Pons (tissue), 1 donor: ENCODE results near the gene CADPS.

Source experiments
- DNase-seq: peaks from one replicate; pipeline ENCODE4 v3.0.0-alpha.2; 2016; ENCODE audit warnings: low spot score

CADPS gene

DNA sequence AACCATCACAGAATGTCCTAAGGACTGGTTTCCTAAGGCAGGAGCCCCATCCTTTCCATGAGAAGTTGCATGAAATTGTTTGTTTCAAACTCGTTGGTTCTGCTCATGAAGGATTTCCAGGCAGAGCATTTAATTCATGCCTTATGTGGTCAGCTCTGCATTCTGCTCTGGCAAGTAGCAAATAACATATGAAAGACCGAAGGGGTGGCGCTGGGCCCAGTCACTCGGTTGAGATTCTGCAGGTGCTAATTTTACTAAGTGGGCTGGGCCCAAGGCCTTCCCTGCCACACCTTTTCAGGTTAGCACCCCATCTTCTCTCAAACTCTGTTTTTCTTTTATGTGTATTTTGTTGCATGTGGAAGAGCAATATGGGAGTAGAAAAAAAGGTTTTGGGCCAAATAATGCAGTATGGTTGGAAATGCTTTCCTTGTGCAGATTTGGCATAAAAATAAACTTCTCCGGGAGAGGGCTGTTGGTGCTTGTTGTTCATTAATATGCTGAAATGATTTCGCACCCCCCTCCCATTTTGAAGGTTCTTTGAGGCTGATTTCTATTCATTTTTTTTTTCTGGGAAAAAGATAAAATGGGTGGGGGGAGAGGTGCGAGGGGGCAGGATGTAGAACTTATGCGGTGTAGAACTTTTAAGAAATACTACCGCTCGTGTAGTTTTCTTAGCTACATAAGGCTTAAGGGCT, 318.9 kb downstream of the CADPS start:
- no peak for DNase-seq

DNA sequence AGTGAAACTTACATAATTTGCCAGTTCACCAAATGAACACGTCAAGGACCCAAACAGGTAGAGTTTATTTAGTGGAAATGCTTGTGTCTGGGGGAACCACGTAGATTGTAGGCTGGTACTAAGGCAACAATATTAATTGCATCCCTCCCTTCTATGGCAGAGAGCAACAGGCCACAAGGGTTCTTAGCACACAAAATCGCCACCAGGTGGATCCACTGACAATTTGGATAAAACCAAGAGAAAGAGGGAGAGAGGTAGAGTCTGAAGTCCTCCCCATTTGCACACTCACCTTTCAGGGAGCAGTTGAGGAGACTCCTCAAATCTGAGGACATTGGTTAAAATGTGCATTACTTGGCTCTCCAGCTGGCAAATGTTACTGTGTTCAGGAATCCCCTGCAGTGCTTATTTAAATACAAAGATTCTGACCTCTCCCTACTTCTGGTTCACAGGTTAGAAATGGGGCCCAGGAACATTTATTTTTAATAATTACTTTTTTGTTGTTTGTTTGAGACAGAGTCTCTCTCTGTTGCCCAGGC, 320.9 kb downstream of the CADPS start:
- no peak for DNase-seq

DNA sequence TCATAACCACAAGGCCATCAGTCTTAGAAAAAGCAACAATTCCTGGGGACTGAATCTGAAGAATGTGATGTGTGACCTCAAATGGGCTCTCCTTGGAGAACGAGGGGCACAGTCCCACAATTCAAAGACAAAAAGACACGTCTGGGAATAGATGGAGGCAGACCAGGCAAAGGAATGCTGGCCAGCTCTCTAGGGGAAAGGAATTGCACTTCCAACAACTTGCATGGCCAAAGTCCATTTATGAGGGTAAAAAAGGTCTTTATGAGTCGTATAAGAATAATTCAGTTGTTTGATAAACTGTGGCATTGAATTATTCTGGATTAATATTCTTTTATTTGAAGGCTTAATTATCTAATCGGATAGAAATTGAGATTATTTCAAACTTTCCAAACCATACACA, 321.4 kb downstream of the CADPS start:
- no peak for DNase-seq

DNA sequence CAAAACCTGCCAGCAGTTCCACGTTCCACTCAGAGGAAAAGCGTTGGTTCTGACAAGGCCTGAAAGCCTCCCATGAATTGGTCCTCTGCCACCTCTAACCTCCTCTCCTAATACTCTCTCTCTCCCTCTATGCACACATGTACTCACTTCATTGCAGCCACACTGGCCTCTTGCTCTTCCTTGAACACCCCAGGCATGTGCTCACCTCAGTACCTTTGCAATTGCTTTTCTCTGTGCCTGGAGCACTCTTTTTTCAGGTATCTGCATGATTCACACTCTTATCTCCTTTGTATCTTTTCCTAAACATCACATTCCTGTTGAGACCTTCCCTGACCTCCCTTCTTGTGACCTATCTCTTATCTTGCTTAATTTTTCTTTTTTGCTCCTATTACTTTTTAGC, 323.7 kb downstream of the CADPS start:
- no peak for DNase-seq

DNA sequence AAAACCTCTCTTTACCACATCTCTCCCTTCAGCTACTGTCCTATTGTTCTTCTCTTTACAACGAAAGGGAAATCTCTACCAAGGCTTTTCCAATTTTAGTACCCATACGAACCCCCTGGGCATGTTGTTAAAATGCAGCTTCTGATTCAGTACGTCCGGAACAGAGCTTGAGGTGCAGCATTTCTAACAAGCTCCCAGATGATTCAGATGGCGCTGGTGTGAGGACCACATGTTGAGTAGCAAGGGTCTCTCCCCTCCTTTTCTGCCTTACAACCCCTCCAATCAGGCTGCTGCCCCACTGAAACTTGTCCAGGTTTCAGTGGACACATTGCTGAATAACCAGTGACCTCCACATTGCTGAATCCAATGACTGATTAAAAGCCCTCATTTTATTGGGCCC, 324.8 kb downstream of the CADPS start:
- DNase-seq = no peak

DNA sequence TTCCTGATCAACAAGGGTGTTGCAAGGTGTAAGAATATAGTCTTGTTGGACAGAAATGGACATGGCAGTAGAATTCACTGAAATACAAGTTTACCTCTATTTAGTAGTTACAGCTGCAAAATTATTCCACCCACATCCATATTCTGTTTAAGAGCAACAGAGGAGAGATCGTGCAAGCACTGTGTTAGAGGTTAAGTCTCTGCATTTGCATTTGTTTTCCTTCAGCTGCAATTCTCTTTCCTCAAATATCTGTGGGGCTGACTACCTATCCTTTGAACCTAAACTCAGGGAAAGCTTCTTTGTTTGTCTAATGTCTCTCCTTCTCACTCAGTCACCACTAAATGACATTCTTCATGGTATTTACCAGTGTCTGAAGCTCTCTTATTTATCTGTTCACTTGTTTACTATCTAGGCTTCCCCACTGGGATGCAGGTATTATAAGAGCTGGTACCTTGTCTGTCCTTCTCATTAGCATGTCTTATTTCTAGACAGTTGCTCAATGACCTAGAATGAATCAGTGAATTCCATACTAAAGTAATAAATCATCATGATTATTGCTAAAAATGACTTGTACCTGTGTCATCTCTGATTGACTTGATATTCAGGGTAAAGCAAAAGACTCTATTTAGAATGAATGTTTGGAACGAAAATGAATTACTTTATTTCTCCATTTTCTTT, 326.5 kb downstream of the CADPS start:
- DNase-seq = no peak

DNA sequence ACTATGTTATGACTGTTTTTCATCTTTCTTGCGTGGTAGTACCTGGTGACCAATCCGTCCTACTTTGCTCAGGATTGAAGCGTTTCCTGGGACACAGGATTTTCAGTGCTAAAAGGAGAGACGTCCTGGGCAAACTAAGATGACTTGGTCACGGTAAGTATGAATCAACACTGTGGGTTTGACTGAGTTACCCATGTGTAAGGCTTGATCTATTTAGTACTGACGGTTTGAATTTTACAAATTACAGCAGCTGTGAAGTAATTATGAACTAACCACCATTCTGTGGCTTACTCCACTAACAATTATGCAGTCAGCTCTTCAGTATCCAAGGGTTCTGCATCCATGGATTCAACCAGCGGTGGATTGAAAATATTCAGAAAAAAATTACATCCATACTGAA, 328.9 kb downstream of the CADPS start:
- DNase-seq = no peak

DNA sequence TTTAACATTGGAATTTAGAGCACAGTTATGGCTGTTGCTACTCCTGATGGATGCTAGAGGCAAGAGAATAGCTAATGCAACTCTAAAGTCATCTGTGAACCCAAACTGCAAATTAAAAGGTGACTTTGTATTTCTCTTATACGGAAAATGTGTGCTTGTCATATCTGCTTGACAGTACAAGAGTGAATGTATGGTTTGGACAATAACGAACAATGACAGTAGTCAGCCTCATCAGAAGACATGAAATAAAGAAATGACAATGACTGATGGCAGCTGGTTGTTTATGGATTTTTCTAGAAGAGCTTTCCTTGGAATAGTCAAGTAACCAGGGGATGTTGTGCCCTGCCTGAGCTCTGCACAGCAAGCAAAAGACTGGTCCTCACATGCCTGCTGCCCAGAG, 333.0 kb downstream of the CADPS start:
- no peak for DNase-seq

DNA sequence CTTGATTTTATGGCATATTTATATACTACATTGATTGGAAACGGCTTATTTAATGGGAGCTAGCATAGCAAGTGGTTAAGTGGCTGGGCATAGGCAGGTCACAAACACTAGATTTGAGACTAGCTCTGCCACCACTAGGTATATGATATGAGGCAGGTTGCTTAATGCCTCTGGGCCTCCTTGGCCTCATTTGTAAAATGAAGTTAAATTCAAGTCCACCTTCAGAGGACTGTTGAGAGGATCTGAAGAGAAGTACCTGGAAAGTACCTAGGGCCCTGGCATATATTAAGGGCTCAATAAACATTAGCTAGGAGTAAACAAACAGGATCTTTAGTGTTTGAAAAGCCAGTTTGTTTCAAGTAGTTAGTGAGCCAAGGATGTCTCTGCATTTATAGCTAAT, 335.5 kb downstream of the CADPS start:
- no peak for DNase-seq

DNA sequence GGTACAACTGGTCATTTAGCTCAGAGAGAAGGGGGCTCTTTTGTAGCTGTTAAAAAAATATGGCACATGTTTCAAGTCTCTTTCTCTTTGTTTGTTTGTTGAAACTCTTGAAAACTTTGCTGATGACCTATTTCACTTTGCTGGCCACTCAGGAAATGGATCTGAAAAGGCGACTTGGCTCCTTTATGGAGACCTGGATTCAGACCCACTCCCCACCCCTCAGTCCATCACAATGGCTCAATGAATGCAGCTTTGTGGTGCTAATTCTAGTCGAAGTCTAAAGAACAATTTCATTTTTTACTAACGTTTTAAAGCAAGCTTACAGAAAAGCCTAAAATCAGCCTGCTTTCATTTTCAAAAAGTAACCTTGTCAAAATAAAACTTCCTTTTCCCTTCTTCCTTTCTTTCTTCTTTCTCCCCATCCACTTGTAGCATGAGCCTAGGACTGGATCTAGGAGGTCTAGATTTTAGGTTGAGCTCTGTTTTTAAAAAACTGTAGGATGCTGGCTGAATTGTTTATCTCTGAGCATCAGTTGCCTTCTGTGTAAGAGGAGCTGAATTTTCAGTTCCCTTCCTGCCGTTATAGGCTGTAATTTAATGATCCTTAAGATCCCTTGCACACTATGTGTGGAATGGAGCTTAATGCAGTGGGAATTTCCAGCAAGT, 336.4 kb downstream of the CADPS start:
- DNase-seq = no peak

DNA sequence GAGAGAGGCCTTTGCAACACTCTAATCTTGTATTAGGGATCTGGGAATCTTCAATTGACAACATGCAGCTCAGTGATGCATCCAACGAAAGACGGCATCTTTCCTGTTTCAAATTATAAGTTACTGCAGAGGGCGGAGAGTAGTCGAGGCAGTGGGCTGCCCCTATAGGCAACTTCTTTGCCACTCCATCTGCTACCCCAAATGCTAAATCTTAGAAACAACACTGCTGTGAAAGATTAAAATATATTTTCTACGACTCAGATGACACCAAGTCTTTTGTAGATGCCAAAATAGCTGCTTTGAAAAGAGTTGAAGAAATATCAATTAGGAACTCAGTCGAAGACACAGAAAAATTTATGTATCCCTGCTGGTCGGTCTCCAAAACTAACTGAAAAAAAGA, 340.9 kb downstream of the CADPS start:
- DNase-seq = no peak

DNA sequence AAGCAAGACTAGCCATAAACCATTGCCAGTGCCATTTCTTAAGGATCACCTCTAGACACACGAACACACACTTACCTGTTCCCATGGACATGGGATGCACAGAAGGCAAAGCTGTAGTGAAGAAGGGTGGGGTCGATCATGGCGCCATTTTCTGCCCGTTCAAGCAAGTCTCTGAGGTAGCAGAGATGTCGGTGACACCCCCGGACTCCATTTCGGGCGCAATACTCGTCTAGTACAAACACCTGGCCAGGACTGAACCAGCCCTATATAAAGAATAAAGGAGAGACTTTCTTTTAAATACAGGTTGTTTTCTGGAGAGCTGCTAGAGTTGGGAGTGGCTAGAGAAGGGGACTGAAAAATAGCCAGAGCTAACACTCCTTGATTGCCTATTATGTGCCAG, 342.4 kb downstream of the CADPS start:
- DNase-seq = no peak

DNA sequence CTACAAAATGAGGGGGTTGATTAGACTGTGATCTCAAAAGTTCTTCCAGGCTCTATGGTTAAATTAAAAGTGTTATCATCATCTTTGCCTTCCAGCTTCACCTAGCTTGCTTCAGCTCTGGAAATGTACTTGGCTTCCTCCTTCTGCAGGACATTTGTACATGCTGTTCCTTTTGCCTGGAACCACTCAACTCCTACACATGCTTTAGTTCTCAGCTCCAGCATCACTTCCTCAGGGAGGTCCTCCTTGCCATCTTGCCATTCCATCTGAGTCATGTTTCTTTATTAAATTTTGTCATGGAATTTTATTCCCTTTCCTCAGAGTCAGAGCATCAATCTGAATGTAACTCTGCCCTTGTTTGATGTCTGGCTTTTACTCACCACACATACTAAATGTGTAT, 343.2 kb downstream of the CADPS start:
- no peak for DNase-seq

DNA sequence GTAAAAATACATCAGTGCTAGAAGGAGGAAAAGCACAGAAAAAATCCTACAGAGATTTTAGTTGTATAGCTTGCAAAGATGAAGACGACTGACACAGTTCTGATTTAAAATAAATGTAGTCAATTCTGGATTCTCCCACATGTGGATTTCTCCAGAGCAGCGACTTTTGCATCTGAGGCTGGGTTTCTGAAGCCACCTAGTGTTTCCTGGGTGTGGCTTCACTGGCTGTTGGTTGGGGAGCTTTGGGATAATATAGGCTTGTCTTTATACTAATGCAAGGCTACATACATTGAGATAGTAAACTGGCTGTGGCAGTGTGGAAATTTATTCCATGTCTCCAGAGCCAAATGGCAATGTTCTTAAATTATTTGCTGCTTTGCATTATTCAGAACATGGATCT, 343.7 kb downstream of the CADPS start:
- DNase-seq = no peak

DNA sequence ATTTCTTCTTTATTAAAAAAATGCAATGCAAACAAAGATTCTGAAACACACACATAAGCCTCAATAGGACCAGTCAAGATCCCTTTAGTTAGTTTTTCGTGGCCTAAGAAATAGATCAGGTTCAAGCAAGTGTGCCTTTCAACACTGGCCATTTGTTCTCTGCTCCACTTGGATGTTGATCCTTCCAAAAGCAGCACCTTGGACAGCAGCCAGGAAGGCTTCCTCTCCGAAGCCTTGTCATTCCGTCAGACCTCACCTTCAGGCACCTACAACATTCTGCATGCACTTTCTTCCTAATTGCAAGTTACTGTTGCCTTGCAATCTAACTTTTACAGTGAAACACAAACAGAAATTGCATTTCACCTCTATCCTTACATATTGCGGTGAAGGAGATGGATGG, 346.0 kb downstream of the CADPS start:
- DNase-seq = peak; percentile 52

DNA sequence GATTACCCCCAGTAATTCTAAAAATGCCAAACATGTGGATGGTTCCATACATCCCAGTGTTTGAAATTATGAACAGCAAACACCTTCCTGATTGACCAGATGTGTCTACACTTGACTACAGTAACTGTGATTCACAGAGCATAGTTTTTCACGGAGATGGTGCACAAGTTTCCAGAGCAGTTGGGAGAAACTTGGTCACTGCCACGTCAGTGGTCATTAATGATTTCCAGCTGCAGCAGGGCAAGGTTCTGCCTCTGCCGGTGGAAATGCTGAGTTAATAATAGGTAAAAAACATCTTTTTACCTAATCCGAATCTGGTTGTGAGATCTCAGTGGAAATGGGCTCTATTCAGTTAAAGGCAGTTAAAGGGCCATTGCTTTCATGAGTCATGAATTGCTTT, 347.7 kb downstream of the CADPS start:
- no peak for DNase-seq

DNA sequence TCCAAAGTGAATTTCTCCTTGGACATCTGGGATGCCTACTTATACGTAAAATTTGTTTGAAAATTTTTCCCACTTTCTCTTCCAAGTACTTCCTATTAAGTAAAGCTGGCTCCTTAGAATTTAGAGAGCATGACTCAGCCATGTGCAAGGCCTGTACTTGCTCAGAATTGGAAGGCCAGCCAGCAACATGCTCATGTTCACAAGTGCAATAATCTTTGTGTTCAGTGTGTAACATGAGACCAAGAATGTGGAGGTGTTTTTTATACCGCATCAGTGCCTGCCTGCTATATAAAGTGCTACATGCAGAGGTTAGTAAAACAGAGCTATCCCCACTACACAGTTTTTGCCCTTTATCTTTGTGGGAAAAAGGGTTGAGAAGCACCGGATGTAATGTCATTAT, 349.9 kb downstream of the CADPS start:
- no peak for DNase-seq

DNA sequence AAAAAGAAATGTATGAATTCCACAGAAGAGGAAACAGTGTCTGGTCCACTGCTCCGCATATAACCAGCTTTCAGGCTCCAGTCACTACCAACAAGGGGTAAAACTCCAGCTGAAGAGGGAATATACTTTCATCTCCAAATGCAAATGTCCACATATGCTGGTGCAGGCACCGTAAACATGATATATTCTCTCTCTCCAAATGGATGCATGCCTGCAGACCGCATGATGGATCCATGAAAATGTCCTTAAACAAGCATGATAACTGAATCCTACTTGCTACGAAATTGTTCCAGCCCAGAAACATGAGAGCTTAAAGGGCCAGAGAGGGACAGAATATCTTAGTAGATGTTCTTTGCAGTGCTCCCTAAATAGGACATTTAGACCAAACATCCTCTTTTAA, 351.5 kb downstream of the CADPS start:
- no peak for DNase-seq

DNA sequence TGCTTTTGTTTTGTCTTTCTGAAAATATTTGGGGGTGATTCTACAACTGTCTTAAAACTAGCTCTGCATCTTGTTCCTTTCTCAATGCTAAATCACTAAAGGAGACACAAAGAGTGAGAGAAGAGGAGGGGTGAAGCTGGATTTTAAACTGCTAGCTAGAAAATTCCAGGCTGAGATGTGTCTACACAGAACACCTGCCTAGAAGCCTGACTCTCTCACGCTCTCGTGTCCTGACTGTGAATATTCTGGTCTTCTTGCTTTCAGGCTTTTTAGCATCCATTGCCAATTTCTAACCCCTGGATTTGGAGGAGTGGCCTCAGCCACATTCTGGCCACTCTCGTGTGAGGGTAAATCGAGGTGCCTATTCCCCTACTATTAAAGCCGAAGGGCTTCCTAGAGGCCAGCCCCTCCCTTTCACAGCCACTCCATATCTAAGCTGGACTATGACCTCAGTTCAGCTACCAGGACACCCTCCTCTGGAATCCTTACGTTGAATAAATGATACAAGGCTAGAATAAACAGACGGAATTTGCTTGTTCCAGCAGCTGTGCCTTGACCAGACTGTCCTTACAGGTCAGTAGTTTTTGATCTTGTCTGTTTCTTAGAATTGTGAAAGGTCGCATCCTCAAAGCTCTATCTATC, 353.6 kb downstream of the CADPS start:
- DNase-seq = no peak

DNA sequence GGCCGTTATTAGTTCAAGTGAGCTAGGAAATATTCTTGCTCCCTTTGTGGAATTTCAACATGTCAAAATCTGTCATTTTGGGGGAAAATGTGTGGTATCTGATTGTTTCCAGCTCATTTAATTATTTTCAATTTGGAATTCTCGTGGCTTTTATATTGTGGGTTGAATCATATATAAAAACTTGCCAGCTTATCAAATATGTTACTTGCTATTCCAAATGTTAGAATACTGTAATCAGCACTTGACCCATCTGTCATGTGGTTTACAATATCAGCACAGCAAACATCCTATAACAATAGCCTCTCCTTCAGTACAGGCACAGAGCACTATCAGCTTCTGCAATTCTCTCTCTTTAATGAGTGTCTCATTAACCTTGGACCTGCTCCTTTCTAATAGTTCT, 371.7 kb downstream of the CADPS start:
- DNase-seq = no peak

DNA sequence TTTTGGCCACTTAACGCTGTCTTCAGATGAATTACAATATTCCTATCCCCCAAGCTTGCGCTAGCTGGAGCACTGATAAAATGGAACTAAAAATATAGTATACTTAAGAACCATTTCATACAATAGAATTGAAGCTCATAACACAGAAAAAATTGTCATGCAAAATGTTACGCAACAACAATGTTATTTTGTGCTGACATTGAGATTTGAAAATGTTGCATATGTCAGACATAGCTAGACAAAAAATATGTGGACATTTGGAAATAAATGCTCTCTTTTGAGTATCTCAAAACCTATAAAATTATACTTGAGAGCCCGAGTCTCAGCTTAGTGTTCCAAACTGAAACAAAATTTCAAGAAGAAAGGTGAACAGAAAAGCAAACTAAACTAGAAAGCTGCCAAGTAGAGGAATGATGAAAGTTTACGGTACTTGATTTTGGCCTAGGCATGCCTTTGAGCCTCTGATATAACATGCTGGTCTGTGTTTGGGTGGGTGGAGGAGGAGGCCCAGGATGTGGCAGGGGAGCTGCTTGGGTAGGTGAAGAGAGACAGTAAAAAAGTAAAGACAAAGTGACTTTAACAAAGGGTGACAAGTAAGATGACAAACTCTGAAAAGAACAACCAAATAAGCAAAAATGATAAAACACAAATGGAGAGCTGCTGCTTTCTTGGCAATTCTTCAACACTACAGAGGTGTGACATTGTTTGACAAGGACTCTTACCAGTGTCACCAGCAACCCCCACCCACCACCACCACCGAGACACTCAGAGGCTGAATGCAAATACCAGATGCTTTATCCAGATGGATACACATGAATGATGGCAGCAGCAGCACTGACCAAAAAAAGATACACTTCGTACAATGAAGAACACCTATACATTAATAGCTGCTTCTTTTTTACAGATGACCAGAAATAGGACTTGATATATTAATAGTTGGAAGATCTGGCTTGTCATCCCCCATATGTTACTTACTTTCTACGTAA, 372.6 kb downstream of the CADPS start:
- DNase-seq = no peak

DNA sequence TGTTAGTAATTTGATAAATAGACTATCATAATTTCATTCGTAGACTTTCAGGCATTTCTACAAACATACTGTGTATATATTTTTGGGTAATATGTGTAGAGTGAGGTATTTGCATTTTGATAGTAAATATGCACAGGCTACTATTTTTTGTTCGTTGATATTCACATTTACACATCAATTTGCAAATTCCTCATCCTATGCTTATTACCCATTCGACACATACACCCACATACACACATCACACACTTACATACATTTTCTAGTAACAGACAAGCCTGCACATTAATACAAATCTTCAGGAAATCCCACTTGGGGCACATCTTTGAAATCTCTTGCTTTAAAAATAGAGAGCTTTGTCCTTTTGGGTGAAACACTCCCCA, 373.9 kb downstream of the CADPS start:
- DNase-seq = no peak
